ENCODE results near the gene MRPL40.

- TF ChIP-seq REST (IDR thresholded peaks at IDR 0.05; ENCODE audit: insufficient read depth in 1 of 2, low read depth in 2 of 2, low read length in 2 of 2), result no peak
- no peak for TF ChIP-seq POLR2AphosphoS5 (IDR thresholded peaks at IDR 0.05; ENCODE audit: low read depth, low read length)
Measured at GRCh38 chr22:19400881-19401280, 31.5 kb upstream of the MRPL40 start.

All from PFSK-1 (cell line).